GM12872 (cell line): ENCODE data around the gene MRPL23.

Experiments
- CTCF ChIP-seq: IDR thresholded peaks from 3 replicates; pipeline ENCODE4 v1.5.1; 2011; ENCODE audit warnings: low read depth, mild to moderate bottlenecking, low read length, moderate library complexity; ENCODE audit not compliant: insufficient read depth

The MRPL23 gene

GRCh38 chr11:1937616-1938342 is 9.4 kb upstream of the MRPL23 start:
- TF ChIP-seq CTCF: no peak

GRCh38 chr11:1938343-1939005 is 8.7 kb upstream of the MRPL23 start:
- no peak for TF ChIP-seq CTCF

- TF ChIP-seq CTCF: no peak
These were observed 8.0 kb upstream of the MRPL23 start for GRCh38 chr11:1939006-1939625.

- no peak for TF ChIP-seq CTCF
These were observed 4.4 kb upstream of the MRPL23 start for GRCh38 chr11:1942558-1943260.

GRCh38 chr11:1943576-1943975 is 3.6 kb upstream of the MRPL23 start:
- no peak for TF ChIP-seq CTCF

- no peak for TF ChIP-seq CTCF
These were observed 3.2 kb upstream of the MRPL23 start for GRCh38 chr11:1943977-1944376.

- no peak for TF ChIP-seq CTCF
These were observed 583 bp downstream of the MRPL23 start for GRCh38 chr11:1947592-1948237.
